DOHH2 (cell line): ENCODE results near the gene CORT.

Source experiments
- H3F3A ChIP-seq: fragments of 200-600 bp; sonication (generic), shearing (Covaris generic); 2 replicates; pipeline ENCODE4 v1.6.0; 2016; ENCODE audit warnings: antibody characterized with exemption, mild to moderate bottlenecking; ENCODE audit not compliant: control insufficient read depth, insufficient read depth
- H3K27ac ChIP-seq: fragments of 200-600 bp; sonication (generic); 2 replicates; pipeline ENCODE4 v1.5.1; 2014; ENCODE audit warnings: low read depth, mild to moderate bottlenecking, low read length, moderate library complexity
- H3K27me3 ChIP-seq: fragments of 200-600 bp; sonication (generic); 2 replicates; pipeline ENCODE4 v1.6.1; 2014; ENCODE audit warnings: mild to moderate bottlenecking, low read length, mixed read lengths; ENCODE audit not compliant: control insufficient read depth
- H3K36me3 ChIP-seq: fragments of 200-600 bp; sonication (generic); 2 replicates; pipeline ENCODE4 v1.6.1; 2014; ENCODE audit warnings: mild to moderate bottlenecking, low read length, moderate library complexity, mixed read lengths; ENCODE audit not compliant: control insufficient read depth
- H3K4me1 ChIP-seq: fragments of 200-600 bp; sonication (generic); 2 replicates; pipeline ENCODE4 v1.6.1; 2014; ENCODE audit warnings: mild to moderate bottlenecking, low read length, mixed read lengths; ENCODE audit not compliant: control insufficient read depth
- H3K4me2 ChIP-seq: fragments of 200-600 bp; sonication (generic); 2 replicates; pipeline ENCODE4 v1.6.0; 2014; ENCODE audit warnings: mild to moderate bottlenecking, low read length, moderate library complexity
- H3K4me3 ChIP-seq: fragments of 200-600 bp; sonication (generic); 2 replicates; pipeline ENCODE4 v1.5.1; 2014; ENCODE audit warnings: mild to moderate bottlenecking, low read length, mixed read lengths
- H3K79me2 ChIP-seq: fragments of 200-600 bp; sonication (generic); 2 replicates; pipeline ENCODE4 v1.6.1; 2014; ENCODE audit warnings: mild to moderate bottlenecking, low read length, mixed read lengths; ENCODE audit not compliant: control insufficient read depth
- H3K9me2 ChIP-seq: fragments of 200-600 bp; sonication (generic); replicated peaks from 2 replicates; pipeline ENCODE4 v1.6.1; 2014; ENCODE audit warnings: mild to moderate bottlenecking, low read length, mixed read lengths; ENCODE audit not compliant: control insufficient read depth
- H3K9me3 ChIP-seq: fragments of 200-600 bp; sonication (generic); 2 replicates; pipeline ENCODE4 v1.6.1; 2014; ENCODE audit warnings: antibody characterized with exemption, low read length, mixed read lengths; ENCODE audit not compliant: control insufficient read depth, insufficient read depth
- H4K20me1 ChIP-seq: fragments of 200-600 bp; sonication (generic); 2 replicates; pipeline ENCODE4 v1.6.0; 2014; ENCODE audit warnings: low read depth, mild to moderate bottlenecking, antibody characterized with exemption, low read length, moderate library complexity; ENCODE audit not compliant: control insufficient read depth, insufficient read depth
- EZH2phosphoT487 ChIP-seq: fragments of 200-600 bp; sonication (generic); IDR thresholded peaks from 2 replicates; pipeline ENCODE4 v1.6.1; 2017; ENCODE audit warnings: borderline replicate concordance, mild to moderate bottlenecking, antibody characterized with exemption, low read length, moderate library complexity, mixed read lengths
- TF ChIP-seq, protein P1 (sequence below): fragments of 200-600 bp; sonication (generic); IDR thresholded peaks from one replicate; pipeline ENCODE4 v1.5.1; 2014; ENCODE audit warnings: antibody characterized with exemption, mild to moderate bottlenecking, low read depth, low read length; ENCODE audit not compliant: poor library complexity, severe bottlenecking

CORT gene

DNA sequence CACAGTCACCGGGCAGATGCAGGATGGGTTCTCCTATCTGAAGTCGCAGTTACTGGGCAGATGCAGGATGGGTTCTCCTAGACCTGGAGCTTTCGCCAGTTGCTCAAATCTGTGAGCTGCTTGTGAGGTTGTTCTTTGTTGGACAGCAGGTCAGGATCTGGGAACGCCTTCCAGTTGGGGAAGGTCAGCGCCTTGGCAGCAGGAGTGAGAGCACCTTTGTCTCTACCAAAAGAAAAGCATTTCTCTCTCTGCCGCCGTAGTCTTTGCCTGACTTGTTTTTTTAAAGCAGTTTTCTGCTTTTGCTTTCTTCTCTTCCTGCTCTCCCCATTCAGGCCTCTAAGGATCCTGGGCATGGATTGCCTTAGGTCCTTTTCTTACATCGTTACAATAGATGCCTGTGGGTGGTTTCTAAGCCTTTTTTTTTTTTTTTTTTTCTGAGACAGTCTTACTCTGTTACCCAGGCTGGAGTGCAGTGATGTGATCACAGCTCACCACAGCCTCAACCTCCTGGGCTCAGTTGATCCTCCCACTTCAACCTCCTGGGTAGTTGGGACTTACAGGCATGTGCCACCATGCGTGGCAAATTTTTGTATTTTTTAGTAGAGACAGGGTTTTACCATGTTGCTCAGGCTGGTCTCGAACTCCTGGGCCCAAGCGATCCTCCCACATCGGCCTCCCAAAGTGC is 40.6 kb downstream of the CORT start:
- Histone ChIP-seq H3K4me1 (peaks cover 22% of the 10 kb centered on the region), H3K9me3 (peaks cover 3% of the 10 kb centered on the region; the same call in 1 of the 2 replicates), H3K9me2 (no peaks in the 10 kb centered on the region), H4K20me1 (0 out of 2 replicates have a peak, but pooled peaks cover 9% of the 10 kb centered on the region), H3F3A (0 out of 2 replicates have a peak, but pooled peaks cover 2% of the 10 kb centered on the region), H3K27ac (no peak overlapping the region), H3K4me2 (no peak overlapping the region), H3K4me3 (no peak overlapping the region), H3K36me3 (peaks cover 7% of the 10 kb centered on the region), H3K79me2 (peaks cover 70% of the 10 kb centered on the region), H3K27me3 (no peaks in the 10 kb centered on the region)
- TF ChIP-seq EZH2phosphoT487 = no peak
- TF ChIP-seq, protein P1, sequence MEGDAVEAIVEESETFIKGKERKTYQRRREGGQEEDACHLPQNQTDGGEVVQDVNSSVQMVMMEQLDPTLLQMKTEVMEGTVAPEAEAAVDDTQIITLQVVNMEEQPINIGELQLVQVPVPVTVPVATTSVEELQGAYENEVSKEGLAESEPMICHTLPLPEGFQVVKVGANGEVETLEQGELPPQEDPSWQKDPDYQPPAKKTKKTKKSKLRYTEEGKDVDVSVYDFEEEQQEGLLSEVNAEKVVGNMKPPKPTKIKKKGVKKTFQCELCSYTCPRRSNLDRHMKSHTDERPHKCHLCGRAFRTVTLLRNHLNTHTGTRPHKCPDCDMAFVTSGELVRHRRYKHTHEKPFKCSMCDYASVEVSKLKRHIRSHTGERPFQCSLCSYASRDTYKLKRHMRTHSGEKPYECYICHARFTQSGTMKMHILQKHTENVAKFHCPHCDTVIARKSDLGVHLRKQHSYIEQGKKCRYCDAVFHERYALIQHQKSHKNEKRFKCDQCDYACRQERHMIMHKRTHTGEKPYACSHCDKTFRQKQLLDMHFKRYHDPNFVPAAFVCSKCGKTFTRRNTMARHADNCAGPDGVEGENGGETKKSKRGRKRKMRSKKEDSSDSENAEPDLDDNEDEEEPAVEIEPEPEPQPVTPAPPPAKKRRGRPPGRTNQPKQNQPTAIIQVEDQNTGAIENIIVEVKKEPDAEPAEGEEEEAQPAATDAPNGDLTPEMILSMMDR = no peak

DNA sequence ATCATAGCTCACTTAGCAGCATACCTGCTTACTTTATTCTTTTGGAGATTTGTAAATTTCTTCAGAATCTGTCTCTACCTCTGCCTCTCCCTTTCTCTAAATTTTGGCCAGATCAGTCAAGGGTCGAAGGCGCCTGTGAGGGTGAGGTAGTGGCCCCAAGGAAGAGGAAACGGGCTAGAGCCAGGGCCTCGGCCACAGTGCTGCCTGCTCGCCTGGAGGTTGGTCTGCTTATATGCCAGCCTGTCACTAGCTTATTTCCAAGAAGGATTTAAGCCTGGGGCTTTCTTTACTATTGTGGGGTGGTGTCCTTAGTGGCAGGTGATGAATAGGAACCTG is 44.6 kb downstream of the CORT start:
- peaks cover 69% of the 10 kb centered on the region for H3K79me2 ChIP-seq
- H4K20me1 ChIP-seq = peaks cover 14% of the 10 kb centered on the region; the same call in 1 of the 2 replicates
- no peak for TF ChIP-seq EZH2phosphoT487
- TF ChIP-seq, protein P1 = no peak
- no peaks in the 10 kb centered on the region for H3K9me2 ChIP-seq
- H3K27ac ChIP-seq = no peak overlapping the region
- peaks cover 23% of the 10 kb centered on the region for H3K4me1 ChIP-seq
- H3K9me3 ChIP-seq = no peaks in the 10 kb centered on the region
- no peaks in the 10 kb centered on the region for H3K27me3 ChIP-seq
- 0 out of 2 replicates have a peak, but pooled peaks cover 2% of the 10 kb centered on the region for H3F3A ChIP-seq
- peaks cover 16% of the 10 kb centered on the region for H3K36me3 ChIP-seq
- H3K4me2 ChIP-seq = peak overlapping the region; percentile 91
- no peak overlapping the region for H3K4me3 ChIP-seq

DNA sequence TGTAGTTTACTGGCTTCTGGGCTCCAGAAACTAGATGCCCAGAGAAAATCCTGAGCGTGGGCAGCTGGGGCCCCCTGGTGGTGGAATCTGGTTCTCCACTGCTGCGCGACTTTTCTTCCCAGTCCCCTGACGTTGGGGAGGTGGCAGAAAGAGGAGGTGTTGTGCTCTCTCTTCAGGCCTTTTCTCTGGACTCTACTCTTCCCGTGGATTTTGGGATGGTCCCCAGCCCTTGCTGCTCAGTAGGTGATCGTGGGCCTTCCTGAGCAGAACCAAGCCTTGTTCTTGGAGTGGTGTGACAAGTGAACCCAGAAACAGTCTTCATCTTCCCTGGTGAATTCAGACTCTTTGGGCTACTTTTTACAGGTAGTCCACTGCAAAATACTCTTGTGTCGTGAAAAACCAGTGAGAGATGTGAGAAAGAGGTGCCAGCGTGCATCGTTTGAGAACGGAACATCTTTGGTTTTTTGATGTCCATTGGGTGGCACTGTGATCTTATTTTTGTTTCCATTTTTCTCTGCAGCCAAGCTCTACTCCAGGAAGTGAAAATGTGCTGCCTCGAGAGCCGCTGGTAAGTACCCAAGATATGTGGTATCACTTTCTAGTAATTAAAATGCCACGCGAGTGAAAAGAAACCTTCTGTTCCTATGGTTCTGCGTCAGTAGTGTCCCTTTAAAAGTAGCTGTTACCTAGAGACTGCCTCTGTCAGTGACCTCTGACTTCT is 45.1 kb downstream of the CORT start:
- H3K4me3 ChIP-seq = peak overlapping the region; percentile 71
- H3K9me2 ChIP-seq = no peaks in the 10 kb centered on the region
- 0 out of 2 replicates have a peak, but pooled peaks cover 2% of the 10 kb centered on the region for H3F3A ChIP-seq
- peaks cover 10% of the 10 kb centered on the region; the same call in 1 of the 2 replicates for H4K20me1 ChIP-seq
- TF ChIP-seq EZH2phosphoT487 = no peak
- TF ChIP-seq, protein P1 = peak; percentile 98
- H3K4me2 ChIP-seq = peak overlapping the region; percentile 91
- H3K4me1 ChIP-seq = peaks cover 18% of the 10 kb centered on the region
- no peak overlapping the region for H3K27ac ChIP-seq
- peaks cover 68% of the 10 kb centered on the region for H3K79me2 ChIP-seq
- H3K9me3 ChIP-seq = no peaks in the 10 kb centered on the region
- no peaks in the 10 kb centered on the region for H3K27me3 ChIP-seq
- H3K36me3 ChIP-seq = peaks cover 15% of the 10 kb centered on the region
